ENCODE data around the gene PPP1R12B.

Gene PPP1R12B

GRCh38 chr1:202348509-202349205, at the start of gene PPP1R12B (continued):
- TF ChIP-seq, protein P1, sequence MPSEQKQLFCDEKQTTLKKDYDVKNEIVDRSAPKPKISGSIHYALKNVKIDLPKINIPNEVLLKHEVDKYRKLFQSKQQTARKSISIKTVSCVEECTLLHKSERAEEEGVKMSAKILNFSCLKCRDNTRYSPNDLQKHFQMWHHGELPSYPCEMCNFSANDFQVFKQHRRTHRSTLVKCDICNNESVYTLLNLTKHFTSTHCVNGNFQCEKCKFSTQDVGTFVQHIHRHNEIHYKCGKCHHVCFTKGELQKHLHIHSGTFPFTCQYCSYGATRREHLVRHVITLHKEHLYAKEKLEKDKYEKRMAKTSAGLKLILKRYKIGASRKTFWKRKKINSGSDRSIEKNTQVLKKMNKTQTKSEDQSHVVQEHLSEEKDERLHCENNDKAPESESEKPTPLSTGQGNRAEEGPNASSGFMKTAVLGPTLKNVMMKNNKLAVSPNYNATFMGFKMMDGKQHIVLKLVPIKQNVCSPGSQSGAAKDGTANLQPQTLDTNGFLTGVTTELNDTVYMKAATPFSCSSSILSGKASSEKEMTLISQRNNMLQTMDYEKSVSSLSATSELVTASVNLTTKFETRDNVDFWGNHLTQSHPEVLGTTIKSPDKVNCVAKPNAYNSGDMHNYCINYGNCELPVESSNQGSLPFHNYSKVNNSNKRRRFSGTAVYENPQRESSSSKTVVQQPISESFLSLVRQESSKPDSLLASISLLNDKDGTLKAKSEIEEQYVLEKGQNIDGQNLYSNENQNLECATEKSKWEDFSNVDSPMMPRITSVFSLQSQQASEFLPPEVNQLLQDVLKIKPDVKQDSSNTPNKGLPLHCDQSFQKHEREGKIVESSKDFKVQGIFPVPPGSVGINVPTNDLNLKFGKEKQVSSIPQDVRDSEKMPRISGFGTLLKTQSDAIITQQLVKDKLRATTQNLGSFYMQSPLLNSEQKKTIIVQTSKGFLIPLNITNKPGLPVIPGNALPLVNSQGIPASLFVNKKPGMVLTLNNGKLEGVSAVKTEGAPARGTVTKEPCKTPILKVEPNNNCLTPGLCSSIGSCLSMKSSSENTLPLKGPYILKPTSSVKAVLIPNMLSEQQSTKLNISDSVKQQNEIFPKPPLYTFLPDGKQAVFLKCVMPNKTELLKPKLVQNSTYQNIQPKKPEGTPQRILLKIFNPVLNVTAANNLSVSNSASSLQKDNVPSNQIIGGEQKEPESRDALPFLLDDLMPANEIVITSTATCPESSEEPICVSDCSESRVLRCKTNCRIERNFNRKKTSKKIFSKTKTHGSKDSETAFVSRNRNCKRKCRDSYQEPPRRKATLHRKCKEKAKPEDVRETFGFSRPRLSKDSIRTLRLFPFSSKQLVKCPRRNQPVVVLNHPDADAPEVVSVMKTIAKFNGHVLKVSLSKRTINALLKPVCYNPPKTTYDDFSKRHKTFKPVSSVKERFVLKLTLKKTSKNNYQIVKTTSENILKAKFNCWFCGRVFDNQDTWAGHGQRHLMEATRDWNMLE (tag by site-specific recombination; conservative IDR thresholded peaks at IDR 0.05; ENCODE audit: low read depth), result 0 out of 2 replicates have a peak, but pooled peaks have one; percentile 1
- TF ChIP-seq ZBTB10 (tag by site-specific recombination; IDR thresholded peaks at IDR 0.05), result no peak
- TF ChIP-seq, protein P2, sequence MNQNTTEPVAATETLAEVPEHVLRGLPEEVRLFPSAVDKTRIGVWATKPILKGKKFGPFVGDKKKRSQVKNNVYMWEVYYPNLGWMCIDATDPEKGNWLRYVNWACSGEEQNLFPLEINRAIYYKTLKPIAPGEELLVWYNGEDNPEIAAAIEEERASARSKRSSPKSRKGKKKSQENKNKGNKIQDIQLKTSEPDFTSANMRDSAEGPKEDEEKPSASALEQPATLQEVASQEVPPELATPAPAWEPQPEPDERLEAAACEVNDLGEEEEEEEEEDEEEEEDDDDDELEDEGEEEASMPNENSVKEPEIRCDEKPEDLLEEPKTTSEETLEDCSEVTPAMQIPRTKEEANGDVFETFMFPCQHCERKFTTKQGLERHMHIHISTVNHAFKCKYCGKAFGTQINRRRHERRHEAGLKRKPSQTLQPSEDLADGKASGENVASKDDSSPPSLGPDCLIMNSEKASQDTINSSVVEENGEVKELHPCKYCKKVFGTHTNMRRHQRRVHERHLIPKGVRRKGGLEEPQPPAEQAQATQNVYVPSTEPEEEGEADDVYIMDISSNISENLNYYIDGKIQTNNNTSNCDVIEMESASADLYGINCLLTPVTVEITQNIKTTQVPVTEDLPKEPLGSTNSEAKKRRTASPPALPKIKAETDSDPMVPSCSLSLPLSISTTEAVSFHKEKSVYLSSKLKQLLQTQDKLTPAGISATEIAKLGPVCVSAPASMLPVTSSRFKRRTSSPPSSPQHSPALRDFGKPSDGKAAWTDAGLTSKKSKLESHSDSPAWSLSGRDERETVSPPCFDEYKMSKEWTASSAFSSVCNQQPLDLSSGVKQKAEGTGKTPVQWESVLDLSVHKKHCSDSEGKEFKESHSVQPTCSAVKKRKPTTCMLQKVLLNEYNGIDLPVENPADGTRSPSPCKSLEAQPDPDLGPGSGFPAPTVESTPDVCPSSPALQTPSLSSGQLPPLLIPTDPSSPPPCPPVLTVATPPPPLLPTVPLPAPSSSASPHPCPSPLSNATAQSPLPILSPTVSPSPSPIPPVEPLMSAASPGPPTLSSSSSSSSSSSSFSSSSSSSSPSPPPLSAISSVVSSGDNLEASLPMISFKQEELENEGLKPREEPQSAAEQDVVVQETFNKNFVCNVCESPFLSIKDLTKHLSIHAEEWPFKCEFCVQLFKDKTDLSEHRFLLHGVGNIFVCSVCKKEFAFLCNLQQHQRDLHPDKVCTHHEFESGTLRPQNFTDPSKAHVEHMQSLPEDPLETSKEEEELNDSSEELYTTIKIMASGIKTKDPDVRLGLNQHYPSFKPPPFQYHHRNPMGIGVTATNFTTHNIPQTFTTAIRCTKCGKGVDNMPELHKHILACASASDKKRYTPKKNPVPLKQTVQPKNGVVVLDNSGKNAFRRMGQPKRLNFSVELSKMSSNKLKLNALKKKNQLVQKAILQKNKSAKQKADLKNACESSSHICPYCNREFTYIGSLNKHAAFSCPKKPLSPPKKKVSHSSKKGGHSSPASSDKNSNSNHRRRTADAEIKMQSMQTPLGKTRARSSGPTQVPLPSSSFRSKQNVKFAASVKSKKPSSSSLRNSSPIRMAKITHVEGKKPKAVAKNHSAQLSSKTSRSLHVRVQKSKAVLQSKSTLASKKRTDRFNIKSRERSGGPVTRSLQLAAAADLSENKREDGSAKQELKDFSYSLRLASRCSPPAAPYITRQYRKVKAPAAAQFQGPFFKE (tag by site-specific recombination; IDR thresholded peaks at IDR 0.05; ENCODE audit: borderline replicate concordance), result no peak
- no peak for TF ChIP-seq GFI1B (tag by site-specific recombination; IDR thresholded peaks at IDR 0.05)
- TF ChIP-seq ZNF423 (tag by site-specific recombination; IDR thresholded peaks at IDR 0.05), result no peak
- TF ChIP-seq ZNF791 (tag by site-specific recombination; IDR thresholded peaks at IDR 0.05), result no peak
- TF ChIP-seq, protein P3, sequence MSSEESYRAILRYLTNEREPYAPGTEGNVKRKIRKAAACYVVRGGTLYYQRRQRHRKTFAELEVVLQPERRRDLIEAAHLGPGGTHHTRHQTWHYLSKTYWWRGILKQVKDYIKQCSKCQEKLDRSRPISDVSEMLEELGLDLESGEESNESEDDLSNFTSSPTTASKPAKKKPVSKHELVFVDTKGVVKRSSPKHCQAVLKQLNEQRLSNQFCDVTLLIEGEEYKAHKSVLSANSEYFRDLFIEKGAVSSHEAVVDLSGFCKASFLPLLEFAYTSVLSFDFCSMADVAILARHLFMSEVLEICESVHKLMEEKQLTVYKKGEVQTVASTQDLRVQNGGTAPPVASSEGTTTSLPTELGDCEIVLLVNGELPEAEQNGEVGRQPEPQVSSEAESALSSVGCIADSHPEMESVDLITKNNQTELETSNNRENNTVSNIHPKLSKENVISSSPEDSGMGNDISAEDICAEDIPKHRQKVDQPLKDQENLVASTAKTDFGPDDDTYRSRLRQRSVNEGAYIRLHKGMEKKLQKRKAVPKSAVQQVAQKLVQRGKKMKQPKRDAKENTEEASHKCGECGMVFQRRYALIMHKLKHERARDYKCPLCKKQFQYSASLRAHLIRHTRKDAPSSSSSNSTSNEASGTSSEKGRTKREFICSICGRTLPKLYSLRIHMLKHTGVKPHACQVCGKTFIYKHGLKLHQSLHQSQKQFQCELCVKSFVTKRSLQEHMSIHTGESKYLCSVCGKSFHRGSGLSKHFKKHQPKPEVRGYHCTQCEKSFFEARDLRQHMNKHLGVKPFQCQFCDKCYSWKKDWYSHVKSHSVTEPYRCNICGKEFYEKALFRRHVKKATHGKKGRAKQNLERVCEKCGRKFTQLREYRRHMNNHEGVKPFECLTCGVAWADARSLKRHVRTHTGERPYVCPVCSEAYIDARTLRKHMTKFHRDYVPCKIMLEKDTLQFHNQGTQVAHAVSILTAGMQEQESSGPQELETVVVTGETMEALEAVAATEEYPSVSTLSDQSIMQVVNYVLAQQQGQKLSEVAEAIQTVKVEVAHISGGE (tag by site-specific recombination; conservative IDR thresholded peaks at IDR 0.05; ENCODE audit: low read depth), result peak; percentile 77
- no peak for TF ChIP-seq ZNF138 (tag by site-specific recombination; IDR thresholded peaks at IDR 0.05; ENCODE audit: borderline replicate concordance)
- TF ChIP-seq ZNF132 (tag by site-specific recombination; IDR thresholded peaks at IDR 0.05; ENCODE audit: borderline replicate concordance), result no peak
- TF ChIP-seq ZNF302 (tag by site-specific recombination; IDR thresholded peaks at IDR 0.05; ENCODE audit: low read depth), result no peak
- no peak for TF ChIP-seq ZNF776 (tag by site-specific recombination; IDR thresholded peaks at IDR 0.05; ENCODE audit: borderline replicate concordance)
- TF ChIP-seq, protein P4, sequence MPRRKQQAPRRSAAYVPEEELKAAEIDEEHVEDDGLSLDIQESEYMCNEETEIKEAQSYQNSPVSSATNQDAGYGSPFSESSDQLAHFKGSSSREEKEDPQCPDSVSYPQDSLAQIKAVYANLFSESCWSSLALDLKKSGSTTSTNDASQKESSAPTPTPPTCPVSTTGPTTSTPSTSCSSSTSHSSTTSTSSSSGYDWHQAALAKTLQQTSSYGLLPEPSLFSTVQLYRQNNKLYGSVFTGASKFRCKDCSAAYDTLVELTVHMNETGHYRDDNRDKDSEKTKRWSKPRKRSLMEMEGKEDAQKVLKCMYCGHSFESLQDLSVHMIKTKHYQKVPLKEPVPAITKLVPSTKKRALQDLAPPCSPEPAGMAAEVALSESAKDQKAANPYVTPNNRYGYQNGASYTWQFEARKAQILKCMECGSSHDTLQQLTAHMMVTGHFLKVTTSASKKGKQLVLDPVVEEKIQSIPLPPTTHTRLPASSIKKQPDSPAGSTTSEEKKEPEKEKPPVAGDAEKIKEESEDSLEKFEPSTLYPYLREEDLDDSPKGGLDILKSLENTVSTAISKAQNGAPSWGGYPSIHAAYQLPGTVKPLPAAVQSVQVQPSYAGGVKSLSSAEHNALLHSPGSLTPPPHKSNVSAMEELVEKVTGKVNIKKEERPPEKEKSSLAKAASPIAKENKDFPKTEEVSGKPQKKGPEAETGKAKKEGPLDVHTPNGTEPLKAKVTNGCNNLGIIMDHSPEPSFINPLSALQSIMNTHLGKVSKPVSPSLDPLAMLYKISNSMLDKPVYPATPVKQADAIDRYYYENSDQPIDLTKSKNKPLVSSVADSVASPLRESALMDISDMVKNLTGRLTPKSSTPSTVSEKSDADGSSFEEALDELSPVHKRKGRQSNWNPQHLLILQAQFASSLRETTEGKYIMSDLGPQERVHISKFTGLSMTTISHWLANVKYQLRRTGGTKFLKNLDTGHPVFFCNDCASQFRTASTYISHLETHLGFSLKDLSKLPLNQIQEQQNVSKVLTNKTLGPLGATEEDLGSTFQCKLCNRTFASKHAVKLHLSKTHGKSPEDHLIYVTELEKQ (tag by site-specific recombination; IDR thresholded peaks at IDR 0.05; ENCODE audit: borderline replicate concordance), result no peak
- no peak for TF ChIP-seq ZNF174 (tag by site-specific recombination; IDR thresholded peaks at IDR 0.05)
- TF ChIP-seq OSR2 (tag by site-specific recombination; IDR thresholded peaks at IDR 0.05), result no peak
- peak; percentile 11; the same call in 1 of the 2 replicates for TF ChIP-seq ZBTB48 (tag by site-specific recombination; IDR thresholded peaks at IDR 0.05)
- TF ChIP-seq ZNF548 (tag by site-specific recombination; IDR thresholded peaks at IDR 0.05), result no peak
